Stimulated activated CD4-positive, alpha-beta T cell treated with anti-CD3 and anti-CD28 coated beads, Interleukin-2, amount 100 ng/mL, for 24 hours (primary cell): ENCODE results near the gene C19orf53.

ENCODE experiments used
- DNase-seq, 2 donors: peaks; one replicate each; pipeline ENCODE4 v3.0.0-alpha.2; 2020

The C19orf53 gene

GRCh38 chr19:13796301-13797057, 22.2 kb downstream of the C19orf53 start:
- no peak for DNase-seq

DNA sequence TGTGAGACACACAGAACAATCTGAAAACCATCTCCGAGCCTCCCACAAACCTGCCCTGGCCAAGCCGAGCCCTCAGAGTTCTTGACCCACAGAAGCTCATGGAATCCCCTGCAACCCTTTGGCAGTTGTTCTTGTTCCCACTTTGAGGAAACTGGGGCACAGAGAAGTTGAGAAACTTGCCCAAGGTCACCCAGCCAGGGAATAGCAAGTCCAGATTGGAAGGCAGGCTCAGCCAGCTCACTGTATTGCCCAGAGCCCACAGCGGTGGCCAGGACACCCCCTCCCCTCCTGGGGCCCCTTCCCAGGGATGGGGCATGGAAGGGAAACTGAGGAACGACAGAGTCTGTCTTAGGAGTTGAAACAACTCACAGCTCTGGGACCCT, 22.8 kb downstream of the C19orf53 start:
- no peak for DNase-seq

- DNase-seq: no peak
These were observed 23.6 kb downstream of the C19orf53 start for GRCh38 chr19:13797870-13798269.

- no peak for DNase-seq
These were observed 25.4 kb downstream of the C19orf53 start for GRCh38 chr19:13799669-13800068.

GRCh38 chr19:13803038-13803437, 28.8 kb downstream of the C19orf53 start:
- DNase-seq: no peak

- DNase-seq: peak in 1 of 2 donors; percentile 24
These were observed 30.8 kb downstream of the C19orf53 start for GRCh38 chr19:13804830-13805683.

DNA sequence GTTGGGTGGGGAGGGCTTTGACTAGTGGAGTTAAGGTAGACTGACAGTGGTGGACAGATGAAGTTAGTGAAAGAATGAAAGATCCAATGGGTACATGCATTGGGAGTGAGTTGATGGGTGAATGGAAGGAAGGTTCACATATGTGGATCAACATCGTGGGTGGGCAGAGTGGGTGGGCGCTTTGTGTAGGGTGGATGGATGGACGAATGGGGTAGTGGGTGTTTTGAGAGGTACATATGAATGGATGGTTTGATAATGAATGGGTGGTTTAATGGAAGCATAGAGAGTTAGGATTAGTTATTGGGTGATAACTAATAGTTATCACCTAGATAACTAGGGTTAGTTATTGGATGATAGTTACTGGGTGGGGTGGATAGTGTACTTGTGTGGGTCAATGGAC, 32.5 kb downstream of the C19orf53 start:
- no peak for DNase-seq

DNA sequence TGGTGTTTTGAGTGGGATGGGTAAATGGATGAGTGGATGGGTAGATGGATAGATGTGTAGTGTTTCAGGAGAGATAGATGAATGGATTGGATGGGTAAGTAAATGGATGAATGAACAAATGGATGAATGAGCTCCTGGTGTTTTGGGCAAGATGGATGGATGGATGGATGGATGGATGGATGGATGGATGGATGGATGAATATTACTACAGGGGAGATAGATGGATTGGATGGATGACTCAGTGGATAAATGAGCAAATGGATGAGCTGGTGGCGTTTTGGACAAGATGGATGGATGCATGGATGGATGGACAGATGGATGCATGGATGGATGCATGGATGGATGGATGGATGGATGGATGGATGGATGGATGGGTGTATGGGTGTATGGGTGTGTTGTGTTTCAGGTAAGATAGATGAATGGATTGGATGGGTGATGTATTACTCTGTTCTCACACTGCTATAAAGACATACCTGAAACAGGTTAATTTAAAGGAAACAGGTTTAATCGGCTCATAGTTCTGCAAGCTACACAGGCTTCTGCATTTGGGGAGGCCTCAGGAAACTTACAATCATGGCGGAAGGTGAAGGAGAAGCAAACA, 33.3 kb downstream of the C19orf53 start:
- no peak for DNase-seq

DNA sequence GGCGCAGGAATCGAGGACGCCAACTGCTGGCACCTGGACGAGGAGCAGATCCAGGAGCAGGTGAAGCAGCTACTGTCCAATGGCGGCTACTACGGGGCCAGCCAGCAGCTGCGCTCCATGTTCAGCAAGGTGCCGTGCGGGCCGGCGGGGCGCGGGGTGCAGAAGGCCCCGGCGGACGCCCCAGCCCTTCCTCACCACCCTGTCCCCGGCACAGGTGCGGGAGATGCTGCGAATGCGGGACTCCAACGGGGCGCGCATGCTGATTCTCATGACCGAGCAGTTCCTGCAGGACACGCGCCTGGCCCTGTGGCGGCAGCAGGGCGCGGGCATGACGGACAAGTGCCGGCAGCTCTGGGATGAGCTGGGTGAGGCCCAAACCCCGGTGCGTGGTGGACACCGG, 34.6 kb downstream of the C19orf53 start:
- no peak for DNase-seq

DNA sequence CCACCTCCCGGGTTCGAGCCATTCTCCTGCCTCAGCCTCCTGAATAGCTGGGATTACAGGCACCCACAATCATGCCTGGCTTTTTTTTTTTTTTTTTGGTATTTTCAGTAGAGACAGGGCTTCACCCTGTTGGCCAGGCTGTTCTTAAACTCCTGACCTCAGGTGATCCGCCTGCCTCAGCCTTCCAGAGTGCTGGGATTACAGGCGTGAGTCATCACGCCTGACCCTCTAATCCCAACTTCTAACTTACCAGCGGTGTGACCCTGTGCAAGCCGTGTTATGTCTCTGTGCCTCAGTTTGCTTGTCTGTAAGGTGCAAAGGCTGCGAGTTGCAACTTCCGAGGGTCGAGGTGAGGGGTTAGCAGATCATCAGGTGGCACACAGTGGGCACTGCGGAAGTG, 38.3 kb downstream of the C19orf53 start:
- no peak for DNase-seq

DNA sequence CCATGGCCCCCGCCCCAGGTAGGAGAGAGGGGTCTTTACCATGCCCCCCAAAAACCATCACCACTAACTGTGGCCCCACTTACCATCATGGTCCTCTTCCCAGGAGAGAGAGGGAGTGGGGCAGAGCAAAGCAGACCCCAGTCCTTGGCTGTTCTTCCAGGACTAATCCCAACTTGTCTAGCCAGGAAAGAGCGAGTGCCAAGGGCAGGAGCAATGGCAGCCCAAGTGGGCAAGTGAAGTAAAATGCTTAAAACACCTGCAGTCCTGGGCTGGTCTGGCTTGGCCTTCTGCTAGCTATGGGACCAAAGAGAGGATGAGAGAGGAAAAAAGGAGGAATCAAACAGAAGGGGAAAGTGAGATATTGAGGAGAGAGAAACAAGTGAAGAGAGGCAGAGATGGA, 38.9 kb downstream of the C19orf53 start:
- no peak for DNase-seq

GRCh38 chr19:13814550-13814949, 40.3 kb downstream of the C19orf53 start:
- DNase-seq: no peak

DNA sequence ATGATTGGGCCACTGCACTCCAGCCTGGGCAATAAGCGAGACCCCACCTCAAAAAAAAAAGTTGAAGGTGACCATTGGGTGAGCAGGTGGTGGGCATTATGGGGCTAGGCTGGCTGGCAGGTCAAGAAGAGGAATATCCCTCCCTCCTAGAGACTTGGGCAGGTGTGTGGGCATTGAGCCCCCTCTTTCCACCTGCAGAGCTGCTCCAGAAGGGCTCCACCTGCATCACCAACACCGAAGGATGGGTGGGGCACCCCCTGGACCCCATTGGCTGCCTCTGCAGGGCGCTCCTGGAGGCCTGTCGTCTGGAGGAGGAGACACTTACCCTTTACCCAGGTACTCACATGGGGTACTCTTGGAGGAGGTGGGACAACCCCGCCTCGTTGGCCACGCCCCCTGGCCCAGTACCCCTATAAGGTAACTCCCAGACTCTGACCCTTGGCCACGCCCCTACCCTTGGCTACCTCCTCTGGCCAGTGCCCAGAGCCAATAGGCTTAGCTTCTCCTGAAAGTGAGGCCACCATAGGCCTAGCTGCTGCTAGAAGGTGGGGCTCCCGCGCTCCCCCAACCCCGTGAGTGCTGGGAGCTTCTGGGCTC, 42.9 kb downstream of the C19orf53 start:
- peak in 1 of 2 donors; percentile 24 for DNase-seq

DNA sequence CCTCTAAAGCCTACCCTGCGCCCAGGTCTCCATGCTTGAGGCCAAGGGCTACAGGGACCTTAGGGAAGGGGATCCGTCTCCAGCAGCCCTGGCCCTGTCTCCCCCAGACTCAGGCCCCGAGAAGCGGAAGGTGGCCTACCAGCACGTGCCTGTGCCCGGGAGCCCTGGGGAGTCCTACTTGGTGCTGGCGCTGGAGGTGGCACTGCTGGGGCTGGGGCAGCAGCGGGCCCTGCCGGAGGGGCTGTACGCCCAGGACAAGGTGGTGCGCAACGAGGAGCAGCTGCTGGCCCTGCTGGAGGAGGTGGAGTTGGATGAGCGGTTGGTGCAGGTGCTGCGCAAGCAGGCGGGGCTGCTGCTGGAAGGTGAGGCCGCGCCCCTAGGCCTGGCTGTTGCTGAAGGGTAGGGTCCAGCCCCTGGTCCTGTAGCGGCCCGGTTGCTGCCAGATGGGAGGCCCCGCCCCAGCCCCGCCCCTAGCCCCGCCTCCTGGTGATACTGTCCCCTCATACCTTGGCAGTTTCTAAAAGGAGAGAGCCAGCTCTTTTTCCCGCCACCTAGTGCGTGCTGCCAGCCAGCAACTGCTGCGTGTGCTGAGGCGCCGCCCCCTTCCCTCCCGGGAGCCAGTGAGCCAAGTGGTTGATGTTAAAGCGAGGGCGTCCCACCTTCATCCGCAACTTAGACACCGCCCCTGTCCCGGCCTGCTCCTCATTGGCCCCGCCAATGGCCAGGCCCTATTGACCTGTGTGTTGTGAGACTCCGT, 43.5 kb downstream of the C19orf53 start:
- DNase-seq: peak in 1 of 2 donors; percentile 40

DNA sequence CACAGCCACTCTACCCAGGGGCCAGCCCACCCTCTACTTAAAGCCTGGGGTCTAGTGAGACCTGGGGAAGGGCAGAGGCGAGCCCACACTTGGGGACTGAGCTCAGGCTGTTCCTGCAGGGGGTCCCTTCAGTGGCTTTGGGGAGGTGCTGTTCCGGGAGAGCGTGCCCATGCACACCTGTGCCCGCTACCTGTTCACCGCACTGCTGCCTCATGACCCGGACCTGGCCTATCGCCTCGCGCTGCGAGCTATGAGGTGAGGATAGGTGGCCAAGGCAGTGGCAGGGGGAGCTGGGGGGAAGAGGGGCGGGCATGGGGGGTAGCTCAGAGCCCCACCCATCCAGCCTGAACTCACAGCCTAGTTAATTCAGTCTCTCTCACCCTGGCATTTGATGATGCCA, 45.0 kb downstream of the C19orf53 start:
- DNase-seq: no peak

GRCh38 chr19:13821292-13821691, 47.0 kb downstream of the C19orf53 start:
- no peak for DNase-seq

GRCh38 chr19:13823256-13823655, 49.0 kb downstream of the C19orf53 start:
- no peak for DNase-seq

DNA sequence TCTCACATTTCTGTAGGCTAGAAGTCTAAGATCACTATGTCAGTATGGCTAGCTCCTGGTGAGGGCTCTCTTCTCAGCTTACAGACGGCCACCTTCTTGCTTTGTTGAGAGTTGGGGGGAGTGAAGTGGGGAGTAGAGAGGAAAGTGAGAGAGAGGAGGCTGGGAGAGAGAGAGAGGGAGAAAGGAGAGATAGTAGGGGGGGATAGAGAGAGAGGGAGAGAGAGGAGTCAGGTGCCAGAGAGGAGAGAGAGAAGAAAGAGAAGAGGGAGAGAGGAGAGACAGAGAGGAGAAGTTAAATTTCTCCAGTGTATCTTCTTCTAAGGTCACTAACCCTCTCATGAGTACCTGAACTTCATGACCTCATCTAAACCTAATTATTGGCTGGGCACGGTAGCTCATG, 49.6 kb downstream of the C19orf53 start:
- no peak for DNase-seq

DNA sequence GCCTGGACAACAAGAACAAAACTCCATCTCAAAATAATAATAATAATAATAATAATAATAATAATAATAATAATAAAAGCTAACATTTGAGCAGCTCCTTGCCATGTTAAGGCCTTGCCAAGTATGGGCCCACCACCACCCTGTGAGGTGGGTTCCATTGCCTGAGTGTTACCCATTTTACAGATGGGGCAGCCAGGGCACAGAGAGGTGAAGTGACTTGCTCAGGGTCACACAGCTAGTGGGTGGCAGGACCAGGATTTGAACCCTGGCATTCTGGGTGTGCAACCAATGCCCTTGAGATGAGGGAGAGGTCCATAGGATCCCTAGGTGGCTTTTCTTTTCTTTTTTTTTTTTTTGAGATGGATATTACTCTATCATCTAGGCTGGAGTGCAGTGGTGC, 50.4 kb downstream of the C19orf53 start:
- no peak for DNase-seq

GRCh38 chr19:13825489-13826441, 51.5 kb downstream of the C19orf53 start:
- no peak for DNase-seq

DNA sequence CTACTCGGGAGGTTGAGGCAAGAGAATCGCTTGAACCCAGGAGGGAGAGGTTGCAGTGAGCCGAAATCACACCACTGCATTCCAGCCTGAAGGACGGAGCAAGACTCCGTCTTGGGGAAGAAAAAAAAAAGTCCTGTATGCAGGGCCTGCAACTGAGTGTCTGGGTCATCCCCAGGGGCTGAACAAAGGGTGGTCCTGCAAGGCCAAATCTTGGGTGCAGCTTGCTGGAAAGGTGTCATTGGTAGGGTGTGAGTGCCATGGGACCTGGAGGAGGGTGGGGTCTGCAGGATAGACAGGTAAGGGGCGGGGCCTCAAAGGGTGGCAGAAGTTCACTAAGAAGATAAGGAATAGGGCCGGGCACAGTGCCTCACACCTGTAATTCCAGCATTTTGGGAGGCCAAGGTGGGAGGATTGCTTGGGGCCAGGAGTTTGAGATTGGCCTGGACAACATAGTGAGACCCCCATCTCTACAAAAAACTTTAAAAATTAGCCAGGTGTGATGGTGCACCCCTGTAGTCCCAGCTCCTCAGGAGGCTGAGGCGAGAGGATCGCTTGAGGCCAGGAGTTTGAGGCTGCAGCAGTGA, 52.5 kb downstream of the C19orf53 start:
- no peak for DNase-seq
